Stimulated activated CD4-positive, alpha-beta T cell treated with anti-CD3 and anti-CD28 coated beads, Interleukin-4, amount 100 ng/mL, for 4 hours (primary cell): Measurements from ENCODE around the gene JPH4.

ENCODE experiments used
- DNase-seq, 2 experiments: peaks; one replicate each; pipeline ENCODE4 v3.0.0-alpha.2; 2020

JPH4 gene

GRCh38 chr14:23561873-23562821 lies 16.4 kb downstream of the JPH4 start:
- no peak for DNase-seq

DNA sequence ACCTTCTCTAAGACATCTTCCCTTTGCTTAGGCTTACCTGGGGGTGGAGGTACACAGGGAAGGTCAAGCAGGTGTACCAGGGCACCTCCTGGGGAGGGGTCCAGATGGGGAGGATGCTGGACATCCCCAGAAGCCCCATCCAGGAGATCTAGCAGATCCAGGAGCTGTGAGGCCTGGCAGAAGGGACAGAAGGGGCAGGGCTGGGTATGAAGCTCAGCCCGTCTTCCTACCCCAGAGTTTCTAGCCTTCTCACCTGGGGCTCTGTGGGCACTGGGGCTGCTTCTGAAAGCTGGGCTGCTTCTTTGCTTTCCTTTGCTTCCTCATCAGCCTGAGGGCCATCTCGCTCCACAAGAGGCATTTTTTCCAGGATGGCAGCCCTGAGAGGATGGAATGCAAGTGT lies 17.3 kb downstream of the JPH4 start:
- no peak for DNase-seq

DNA sequence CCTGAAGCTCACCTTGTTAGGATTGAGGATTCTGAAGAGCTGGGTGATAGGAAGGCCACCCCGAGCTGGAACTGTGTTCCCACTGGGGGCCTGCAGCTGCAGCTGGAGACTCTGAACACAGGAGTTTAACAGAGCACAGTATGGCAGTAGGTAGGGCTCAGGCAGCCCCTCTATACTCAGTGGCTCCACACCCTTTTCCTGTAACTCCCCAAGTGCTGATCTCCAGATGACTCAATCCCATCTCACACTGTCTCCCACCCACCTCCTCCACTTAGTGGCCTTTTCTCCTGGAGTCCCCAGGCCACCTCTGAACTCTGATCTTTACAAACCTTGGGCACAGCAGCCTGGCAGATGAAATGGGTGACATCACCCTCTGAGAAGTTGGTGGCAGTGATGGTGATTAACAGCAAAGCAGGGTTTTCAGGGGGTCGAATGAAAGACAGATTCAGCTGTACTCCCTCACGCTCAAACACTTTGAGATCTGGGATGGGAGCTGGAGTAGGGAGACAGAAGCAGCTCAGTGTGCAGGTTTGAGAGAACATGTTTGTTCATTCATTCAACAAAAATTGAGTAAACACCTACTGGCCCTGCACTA lies 18.6 kb downstream of the JPH4 start:
- no peak for DNase-seq

GRCh38 chr14:23559010-23559925 lies 19.3 kb downstream of the JPH4 start:
- DNase-seq = peak; percentile 54 to 69

DNA sequence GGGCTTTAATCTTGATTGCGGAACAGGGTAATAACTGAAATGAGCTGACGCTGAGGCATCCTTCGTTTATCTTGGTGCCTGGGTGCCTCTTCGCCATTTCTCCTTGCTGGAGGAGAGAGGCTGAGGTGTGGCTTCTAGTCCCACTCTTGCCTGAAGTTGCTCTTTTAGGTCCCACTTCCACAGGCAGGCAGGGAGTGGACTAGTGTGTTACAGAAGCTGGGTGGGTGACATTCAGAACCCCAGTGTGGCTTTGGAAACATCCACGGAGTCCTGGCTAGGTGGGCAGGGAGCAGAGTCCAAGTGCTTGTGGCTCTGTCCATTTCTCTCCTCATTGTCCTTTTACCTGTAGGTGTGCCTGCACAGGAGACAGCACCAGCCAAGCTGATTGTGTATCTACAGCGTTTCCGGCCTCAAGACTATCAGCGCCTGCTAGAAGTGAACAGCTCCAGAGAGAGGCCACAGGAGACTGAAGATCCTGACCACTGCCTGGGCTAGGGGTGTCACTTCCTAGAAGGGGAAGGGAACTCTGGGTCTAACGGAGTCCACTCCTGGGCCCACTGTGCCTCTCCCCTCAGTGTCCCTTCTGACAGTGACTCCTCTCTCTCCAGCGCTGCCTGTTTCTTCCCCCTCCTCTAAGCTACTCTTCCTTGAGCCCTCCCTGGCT lies 20.1 kb downstream of the JPH4 start:
- DNase-seq = no peak

DNA sequence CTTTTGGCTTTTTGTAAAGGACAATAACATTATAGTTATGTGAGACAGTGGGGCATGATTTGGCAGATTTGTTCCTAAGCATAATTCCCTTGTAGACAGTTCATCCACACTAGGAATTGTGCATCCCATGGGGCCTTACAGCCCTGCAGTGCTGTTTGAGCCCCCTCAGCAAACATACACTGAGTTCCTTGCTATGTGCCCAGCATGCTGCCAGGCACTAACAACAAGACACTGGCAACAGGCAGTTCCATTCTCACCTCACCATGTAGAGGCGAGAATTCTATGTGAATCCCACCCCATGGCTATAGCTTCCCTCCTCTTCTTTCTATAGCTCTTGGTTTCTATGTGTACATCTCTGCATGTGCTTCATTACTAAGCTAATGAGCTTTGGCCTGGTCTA lies 20.6 kb downstream of the JPH4 start:
- no peak for DNase-seq

DNA sequence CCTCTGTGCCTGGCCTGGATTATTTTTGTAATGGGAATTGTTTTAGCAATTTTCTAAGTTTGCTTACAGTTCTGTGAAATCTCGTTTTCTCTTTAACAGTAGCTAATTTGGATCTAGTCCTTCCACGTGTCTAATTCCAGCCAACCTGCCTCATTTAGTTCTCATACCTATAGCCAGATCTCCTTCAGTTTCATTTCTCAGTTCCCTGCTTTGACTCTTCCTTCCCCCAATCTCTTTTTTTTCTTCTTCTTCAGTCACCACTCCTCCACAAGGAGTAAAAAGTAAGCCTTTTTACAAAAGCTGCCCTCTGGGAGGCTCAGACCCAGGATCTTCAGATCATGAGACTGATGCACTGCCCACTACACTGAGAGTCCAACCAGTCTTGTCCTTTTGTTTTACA lies 21.1 kb downstream of the JPH4 start:
- no peak for DNase-seq

DNA sequence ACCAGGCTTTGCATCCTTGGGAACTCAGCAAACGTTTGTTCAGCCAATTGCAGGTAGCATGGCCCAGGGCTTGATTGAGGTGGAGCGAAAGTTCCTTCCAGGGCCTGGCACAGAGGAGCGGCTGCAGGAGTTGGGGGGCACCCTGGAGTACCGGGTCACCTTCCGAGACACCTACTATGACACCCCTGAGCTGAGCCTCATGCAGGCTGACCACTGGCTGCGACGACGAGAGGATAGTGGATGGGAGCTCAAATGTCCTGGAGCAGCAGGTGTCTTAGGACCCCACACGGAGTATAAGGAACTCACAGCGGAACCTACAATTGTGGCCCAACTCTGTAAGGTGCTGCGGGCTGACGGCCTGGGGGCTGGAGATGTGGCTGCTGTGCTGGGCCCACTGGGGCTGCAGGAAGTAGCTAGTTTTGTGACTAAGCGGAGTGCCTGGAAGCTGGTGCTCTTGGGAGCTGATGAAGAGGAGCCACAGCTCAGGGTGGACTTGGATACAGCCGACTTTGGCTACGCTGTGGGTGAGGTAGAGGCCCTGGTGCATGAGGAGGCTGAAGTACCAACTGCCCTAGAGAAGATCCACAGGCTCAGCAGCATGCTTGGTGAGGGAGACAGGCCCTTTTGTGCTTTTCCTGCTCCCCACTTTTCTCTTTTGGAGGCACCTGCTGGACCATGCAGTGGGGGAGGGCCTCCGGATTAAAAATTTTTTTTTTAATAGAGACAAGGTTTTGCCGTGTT lies 21.7 kb downstream of the JPH4 start:
- DNase-seq = no peak

DNA sequence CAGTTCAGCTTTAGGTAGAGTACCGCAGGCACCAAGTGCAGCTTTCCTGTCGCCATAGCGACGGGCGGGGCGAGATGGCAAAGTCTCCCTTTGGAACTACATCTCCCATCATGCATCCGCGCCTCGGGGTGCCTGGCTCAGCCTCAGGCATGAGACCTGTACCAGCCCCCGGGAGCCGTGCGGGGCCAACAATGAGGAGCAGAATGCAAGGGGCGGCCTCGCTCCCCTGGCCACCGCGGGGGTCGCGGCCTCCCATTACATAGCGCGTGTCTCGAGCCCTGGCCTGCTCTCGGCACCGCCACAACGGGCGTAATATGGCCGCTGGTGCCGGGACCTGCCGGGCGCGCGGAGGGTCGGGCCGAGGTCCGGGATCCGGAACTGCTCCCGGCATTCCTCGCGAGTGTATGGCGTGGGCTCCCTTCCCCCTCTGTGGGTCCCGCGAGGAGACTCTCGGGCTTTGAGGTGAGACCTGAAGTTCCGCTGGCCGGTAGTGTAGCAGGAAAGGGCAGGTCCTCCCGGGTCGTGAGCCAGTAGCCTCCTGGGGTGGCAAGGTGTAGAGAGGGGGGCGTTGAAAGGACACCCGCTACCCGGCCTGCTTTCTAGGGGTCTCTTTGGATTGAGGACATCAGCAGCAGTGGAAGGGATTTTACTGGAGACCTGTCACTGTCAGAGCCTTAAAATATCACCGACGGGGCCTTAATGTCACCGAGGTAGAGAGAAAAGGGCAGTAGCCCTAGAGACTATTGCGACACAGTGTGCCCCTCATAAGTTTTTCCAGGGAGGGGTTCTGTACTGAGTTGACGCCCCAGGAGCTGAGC lies 22.5 kb downstream of the JPH4 start, which contains the start of gene THTPA:
Gene THTPA (plus strand): TSS at position 390 of the 818 bp plus-strand sequence. CDS start 487 bp downstream, outside the sequence.
- peak; percentile 91 to 93 for DNase-seq

- no peak for DNase-seq
Observed at GRCh38 chr14:23555533-23555881, 23.1 kb downstream of the JPH4 start.

DNA sequence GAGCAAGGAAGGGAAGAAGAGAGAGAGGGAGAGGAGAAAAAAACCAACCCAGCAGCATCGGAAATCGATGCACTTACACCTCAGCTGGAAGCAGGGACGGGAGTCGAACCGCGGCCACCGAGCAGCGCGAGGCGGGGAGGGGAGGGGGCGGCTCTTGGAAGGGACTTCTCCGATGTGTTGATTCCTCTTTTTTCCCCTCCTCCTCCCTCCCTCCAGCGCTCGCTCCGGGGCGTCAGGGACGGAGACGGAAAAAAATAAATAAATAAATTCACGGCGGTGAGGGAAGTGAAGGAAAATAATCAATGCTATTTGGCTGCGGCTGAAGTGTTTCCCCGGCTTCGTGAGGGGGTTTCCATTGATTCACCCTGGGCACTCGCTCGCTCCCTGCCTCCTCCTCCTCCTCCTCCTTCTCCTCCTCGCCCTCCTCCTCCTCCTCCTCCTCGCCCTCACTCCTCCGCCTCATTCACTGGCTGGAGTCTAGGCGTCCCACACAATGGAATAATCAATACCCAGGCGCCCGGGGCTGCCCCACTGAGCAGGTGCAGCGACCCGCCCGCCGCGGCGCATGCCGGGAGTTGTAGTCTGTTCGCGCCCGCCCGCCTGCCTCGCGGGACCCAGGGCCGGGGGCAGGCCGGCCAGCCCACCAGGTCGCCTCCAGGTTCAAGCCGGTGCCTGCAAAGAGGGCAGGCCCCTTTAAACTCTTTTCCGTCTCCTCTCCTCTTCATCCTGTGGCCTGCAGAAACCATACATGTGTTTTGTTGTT lies 27.1 kb downstream of the JPH4 start, which contains the start of gene ZFHX2:
Gene ZFHX2 (minus strand): TSS at position 500 of the 763 bp plus-strand sequence. CDS start 16,440 bp downstream, outside the sequence.
- peak; percentile 85 to 92 for DNase-seq

GRCh38 chr14:23550812-23551265 lies 27.8 kb downstream of the JPH4 start:
- DNase-seq = no peak

DNA sequence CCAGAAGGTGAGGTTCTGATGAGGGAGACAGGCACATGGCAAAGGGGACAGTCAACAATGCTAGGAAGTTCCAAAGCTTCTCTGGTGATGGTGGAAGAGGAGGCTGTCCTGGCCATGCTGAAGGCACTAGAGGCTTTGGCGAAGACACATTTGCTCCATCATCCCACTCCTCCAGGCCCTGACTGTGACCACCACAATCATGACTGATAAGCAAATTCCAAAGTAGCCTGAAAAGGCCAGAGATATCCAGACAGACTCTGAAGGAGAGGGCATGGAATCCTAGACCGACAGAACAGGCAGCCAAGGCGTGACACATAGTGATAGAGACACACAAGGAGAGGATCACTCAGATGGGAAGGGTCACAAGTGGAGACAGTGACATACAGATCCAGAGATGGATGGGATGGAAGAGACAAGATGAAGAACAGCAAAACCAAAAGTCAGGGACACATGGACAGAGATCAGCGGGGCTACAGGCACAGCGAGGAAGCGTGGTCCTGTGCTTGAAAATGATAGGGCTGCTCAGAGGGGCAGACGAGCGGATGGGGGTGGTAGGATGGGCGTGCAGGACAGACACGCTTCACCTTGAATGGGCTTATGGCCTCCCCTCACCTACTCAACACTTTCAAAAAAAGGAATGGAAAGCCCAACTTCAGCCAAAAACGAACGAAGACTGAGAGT lies 28.3 kb downstream of the JPH4 start:
- no peak for DNase-seq

DNA sequence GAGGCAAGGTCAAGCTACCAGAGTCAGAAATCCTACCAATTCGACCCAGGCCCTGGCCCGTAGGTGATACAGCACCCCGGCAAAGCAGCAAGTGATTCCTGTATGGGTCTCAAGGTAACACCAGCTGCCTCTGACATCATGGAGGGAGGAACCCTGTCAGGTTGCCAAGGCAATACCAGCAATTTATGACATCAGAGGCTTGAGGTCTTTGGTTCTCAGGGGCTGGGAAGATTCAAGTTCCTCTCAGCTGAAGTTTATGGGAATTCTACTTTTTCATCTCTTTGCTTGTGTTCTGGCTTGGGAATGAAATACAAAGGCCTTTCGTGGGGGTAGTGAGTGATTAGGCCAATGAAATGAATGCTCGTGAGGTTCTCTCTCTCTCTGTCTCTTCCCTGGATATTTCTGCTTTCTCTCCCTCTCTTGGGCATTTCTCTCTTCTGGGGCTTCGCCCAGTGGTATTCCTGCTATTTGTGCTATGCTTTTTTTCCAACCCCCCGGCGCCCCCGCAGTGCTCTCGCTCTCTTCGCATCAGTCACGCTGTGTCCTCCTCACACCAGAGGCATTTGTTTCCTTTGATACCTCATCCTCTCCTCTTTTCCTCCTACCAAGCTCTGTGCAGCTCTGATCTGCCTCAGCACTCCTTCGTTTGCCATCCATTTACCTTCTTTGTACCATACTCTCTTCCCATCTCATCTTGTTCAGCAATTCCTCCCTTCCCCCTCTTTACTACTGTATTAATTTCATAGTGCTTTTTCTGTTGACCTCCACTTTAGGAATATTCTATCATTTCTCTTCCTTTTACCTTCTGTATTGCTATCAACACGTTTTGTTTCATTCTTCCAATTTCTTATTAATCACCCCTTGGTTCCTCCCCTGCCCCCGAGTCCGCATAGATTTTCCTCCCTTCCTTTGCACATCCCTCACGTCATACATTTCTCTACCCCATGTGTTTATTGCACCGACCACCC lies 30.0 kb downstream of the JPH4 start:
- DNase-seq = no peak

DNA sequence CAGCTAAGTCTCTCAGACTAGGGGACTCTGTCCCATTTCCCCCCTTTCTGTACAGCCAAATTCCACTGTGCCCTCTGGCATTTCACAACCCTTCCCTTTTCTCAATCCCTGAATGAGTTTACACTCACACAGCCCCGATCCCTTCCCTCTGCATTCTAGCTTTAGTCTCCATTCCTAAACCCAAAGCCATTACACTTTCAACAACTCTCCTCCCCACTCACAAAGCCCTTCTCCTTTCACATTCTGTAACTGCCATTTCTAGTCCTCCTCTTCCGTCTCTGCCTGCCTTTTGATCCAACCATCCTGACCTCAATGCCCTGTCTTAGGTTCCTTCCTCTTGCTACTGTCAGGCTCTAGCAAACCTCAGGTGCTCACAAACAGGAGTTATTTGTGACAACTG lies 30.7 kb downstream of the JPH4 start:
- DNase-seq = no peak

GRCh38 chr14:23546450-23547035 lies 32.0 kb downstream of the JPH4 start:
- no peak for DNase-seq

GRCh38 chr14:23545740-23546365 lies 32.7 kb downstream of the JPH4 start:
- DNase-seq = no peak
